NCI-H526 (cell line): ENCODE measurements around the gene PXT1.
"Not testable (repeated sequence)": the region's sequence is repeated elsewhere in the genome, so short reads cannot be mapped to it uniquely, and the experiment has no call there.

Experiments
- DNase-seq, 2 experiments: peaks; one replicate each; lab custom pipeline; 2025; lab: John Stamatoyannopoulos, UW

The PXT1 gene

DNA sequence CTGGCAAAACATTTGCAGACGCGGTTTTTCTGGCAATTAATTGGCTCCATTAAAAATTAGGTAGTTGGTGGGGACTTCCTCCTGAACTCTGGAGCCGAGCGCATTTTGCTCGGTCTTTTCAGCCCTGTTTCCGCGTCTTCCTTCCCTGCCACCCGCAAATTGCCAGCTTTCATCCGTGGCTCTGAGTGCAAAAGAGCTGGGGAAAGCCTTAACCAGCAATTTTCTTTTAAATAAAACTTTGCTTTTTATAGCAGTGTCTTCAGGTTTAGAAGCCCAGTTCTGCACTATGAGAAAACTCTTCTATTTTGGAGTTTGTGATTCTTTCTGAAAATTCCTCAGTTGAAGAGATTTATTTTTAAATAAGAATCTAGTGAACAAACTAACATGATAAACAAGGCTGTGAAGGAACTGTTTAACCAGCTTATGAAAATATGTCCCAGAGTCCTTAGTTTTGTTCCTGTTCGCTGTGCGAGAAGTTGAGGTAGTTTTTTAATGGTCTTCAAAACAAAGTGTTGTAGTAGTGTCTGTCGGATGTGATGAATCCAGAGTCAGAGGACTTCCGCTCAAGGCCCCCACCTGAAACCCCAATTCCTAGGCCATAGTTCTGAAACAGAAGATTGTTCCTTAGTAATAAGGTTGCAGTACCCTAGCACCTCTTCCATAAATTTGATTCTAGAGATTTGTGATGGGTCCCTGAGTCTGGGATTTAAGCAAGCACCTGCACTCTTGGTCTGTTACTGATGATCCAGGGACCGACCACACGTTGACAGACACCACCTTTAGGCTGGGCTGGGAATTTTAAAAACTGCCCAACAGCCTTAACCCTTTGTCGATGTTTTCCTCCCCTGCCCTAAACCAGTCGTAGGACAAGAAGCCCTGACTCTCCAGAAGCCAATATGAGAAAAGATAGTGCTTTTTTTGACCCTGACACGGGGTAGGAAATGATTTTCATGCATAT lies 1.1 kb upstream of the PXT1 start:
- peak; percentile 28 to 72 for DNase-seq

- DNase-seq = no peak
These were observed 467 bp downstream of the PXT1 start for GRCh38 chr6:36442103-36442670.

DNA sequence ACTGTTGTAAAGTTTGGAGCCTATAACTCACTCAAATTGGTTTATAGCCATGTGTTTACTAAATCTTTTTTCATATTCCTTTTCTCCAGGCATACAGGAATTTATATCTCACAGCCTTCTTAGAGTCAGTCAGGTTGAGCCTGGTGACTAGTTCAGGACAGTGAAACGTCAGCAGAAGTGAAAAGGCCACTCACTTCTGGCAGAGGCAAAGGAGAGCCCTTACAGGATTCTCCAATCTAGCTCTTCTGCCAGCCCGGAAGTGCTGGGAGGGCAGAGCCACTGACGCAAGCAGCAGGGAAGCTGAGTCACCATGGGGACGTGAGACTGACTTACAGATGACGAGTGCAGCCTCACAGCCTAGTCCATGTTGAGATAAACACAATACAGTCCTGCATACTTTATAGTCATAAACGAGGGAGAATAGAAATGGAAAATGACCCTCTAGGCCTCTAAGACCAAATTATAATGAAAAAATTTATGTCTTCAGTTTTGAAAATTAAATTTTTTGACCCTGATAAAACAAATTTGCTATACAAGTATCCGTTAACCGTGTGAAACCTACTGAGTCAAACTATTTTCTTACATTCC lies 1.3 kb downstream of the PXT1 start:
- DNase-seq = peak; percentile 86 to 89

- DNase-seq = no peak
These were observed 6.2 kb downstream of the PXT1 start for GRCh38 chr6:36436466-36436865.

DNA sequence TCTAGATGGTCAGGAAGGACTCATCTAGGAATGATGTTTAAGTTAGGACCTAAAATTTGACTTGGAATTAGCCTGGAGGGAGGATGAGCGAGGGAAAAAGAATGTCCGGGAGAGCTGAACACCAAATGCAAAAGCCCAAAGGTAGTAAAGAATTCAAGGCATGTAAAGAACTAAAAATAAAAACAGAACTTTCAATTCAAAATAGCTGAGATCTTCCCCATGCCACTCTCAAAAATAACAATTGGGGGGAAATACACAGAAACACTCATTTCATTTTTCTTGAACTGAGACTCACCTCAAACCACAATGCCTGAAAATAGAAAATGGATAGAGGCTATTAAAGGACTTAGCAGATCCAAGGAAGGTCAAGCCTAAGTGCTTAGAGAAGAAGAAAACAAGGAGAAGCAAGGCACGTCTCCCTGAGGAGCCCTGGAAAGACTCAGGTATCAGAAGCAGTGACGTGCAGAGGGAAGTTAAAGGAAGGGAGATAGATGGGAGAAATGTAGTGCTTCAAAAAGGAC lies 10.4 kb downstream of the PXT1 start:
- DNase-seq = no peak

GRCh38 chr6:36431197-36431596 lies 11.5 kb downstream of the PXT1 start:
- no peak for DNase-seq

DNA sequence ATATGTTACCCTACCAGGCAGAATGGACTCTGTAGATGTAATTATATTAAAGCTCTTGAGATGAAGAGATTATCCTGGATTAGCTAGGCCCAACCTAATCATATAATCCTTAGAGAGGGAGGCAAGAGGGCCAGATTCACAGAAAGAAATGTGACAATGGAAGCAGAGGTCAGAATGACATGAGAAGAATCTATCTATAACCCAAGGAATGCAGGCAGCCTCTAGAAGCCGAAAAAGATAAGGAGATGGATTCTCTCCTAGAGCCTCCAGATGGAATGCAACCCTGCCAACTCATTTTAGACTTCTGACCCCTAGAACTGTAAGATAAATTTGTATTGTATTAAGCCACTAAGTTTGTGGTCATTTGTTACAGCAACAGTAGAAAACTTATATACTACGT lies 12.3 kb downstream of the PXT1 start:
- DNase-seq = no peak

- DNase-seq = no peak
These were observed 13.7 kb downstream of the PXT1 start for GRCh38 chr6:36428911-36429310.

DNA sequence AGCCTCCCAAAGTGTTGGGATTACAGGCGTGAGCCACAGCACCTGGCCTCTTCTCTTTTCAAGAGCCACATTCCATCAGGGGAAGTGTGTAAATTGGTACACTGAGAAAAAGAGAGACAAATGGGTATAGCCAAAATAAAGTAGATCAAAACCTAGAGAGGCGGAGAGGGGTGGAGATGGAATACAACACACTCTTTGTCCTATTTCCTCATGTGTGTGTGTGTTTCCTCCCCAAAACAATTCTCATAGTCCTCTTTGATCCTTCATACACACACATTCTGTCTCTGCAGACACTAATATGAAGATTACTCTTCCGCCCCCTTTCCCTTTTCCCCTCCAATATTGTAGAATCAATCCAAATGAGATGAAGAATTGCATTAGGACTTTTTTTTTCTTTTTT lies 16.0 kb downstream of the PXT1 start:
- no peak for DNase-seq

- peak; percentile 97 to 99 for DNase-seq
These were observed 19.4 kb downstream of the PXT1 start for GRCh38 chr6:36423101-36423824.

DNA sequence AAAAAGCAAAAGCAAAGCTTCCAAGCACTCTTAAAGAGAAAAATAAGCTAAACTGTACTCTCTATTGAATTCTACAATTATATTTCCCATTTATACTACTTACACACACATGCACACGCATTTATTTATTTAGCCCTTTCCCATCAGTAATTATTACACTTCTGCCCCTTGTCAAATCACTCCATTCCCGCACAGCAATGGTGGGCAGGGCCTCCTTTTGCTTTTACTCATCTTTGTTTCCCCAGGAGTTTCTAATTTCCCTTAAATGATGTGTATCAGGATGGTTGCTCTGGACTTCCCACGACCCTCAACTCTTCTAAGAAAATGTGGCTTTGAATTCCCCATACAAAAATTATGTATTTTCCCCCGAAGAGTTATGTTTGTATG lies 19.9 kb downstream of the PXT1 start:
- no peak for DNase-seq

GRCh38 chr6:36419310-36419709 lies 23.3 kb downstream of the PXT1 start:
- no peak for DNase-seq

DNA sequence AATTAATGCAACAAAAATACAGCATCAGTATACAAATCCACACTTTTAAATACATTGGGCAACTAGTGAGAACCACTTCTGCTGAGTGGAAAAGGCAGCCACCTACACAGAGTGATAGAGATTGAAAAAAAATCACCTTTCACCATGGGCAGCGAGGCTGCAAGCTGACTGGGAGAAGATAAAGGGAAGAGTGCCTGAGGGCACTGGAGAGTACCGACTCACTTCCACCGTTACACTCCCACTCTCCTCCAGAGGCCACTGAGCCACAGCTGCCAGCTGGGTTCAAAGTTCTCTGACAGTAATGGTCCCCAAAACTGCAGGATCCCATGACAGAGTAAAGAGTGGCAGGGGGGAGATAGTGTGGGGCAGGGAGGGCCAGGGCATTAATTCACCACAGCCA lies 24.1 kb downstream of the PXT1 start:
- DNase-seq = no peak

- no peak for DNase-seq
These were observed 28.2 kb downstream of the PXT1 start for GRCh38 chr6:36414481-36414880.

GRCh38 chr6:36413489-36414480 lies 28.9 kb downstream of the PXT1 start:
- DNase-seq = no peak

DNA sequence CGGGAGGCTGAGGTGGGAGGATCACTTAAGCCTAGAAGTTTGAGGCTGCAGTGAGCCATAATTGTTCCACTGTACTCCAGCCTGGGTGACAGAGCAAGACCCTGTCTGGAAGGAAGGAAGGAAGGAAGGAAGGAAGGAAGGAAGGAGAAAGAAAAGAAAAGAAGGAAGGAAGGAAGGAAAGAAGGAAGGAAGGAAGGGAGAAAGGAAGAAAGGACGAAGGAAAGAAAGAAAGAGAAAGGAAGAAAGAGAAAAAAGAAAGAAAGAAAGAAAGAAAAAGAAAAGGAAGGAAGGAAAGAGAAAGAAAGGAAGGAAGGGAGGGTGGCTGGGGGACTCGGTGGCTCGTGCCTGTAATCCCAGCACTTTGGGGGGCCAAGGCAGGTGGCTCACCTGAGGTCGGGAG lies 32.9 kb downstream of the PXT1 start:
- DNase-seq = not testable (repeated sequence)

GRCh38 chr6:36404164-36404563 lies 38.5 kb downstream of the PXT1 start:
- no peak for DNase-seq

DNA sequence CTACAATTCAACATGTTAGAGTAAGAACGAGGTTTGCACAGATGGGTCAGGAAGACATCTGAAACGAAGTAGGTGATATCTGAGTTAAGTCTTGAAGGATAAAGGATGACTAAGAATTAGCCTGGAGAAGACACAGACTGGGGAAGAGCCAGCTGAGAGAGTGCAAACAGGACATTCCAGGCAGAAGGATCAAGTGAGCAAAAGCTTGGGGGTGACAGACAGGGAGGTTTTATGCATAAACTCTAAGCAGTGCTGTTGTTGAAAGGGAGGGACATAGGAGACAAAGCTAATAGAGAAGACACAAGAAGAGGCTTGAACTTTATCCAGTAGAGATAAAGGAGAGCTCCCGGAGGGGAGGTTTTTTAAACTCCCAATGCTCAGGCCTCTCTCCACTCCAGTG lies 40.2 kb downstream of the PXT1 start:
- no peak for DNase-seq

DNA sequence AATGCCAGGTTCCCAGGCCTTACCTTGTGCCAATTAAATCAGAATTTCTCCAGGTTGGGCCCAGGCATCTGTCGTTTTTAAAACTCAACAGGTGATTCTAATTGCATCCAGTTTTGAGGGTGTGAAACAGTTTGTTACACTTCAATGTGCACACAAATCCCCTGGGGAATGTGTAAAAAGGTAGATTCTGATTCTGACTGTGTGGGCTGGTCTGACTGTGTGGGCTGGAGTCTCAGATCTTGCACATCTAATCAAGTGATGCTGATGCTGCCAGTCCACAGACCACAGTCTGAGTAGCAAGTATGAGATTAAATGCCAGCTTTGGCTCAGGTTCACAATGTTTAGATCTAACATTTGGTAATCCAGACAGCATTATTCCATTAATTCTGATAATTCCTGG lies 42.7 kb downstream of the PXT1 start:
- DNase-seq = no peak

- no peak for DNase-seq
These were observed 50.0 kb downstream of the PXT1 start for GRCh38 chr6:36392621-36393020.

DNA sequence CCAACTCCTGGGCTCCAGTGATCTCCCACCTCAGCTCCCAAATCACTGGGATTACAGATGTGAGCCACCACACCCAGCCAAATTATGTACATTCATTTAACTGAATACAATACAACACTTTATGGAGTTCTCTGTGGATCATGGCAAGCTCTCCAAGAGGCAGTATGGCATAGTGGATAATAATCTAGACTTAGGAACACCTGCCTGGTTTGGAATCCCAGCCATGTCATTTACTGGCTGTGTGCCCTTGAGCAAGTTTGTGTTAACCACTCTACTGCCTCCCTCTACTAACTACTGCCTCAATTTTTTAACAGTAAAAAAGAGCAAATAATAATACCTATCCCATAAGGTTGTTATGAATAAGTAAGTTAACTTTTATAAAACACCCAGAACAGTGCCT lies 53.3 kb downstream of the PXT1 start:
- DNase-seq = peak; percentile 26 to 42
